OCI-LY7 (cell line): ENCODE results near the gene LRP3. TPM values are rescaled to one million over a fixed set of nuclear protein-coding genes. Genes with fewer than 3 reads are reported as not detected.

ENCODE experiments used
- BruUV-seq: library from RNA; stranded (reverse); fragments of 400-500 nt; replicated peaks from 2 replicates; lab custom pipeline; 2021; lab: Mats Ljungman, UMichigan
- CTCF ChIA-PET: fragments of 300-600 bp; sonication (Branson Sonifier 250); formaldehyde crosslinking; loops from one replicate; lab custom pipeline; 2022; ENCODE audit warnings: antibody characterized with exemption; ENCODE audit not compliant: unreplicated experiment; lab: Charles Lee
- POLR2A ChIA-PET: fragments of 300-600 bp; sonication (Branson Sonifier 250); formaldehyde crosslinking; loops from one replicate; lab custom pipeline; 2022; ENCODE audit warnings: antibody characterized with exemption; lab: Charles Lee
- DNase-seq: peaks from one replicate; pipeline ENCODE4 v3.0.0-alpha.2; 2015; ENCODE audit warnings: low spot score
- H2AFZ ChIP-seq: fragments of 200-600 bp; sonication (generic), shearing (Covaris generic); 2 replicates; pipeline ENCODE4 v1.6.1; 2014; ENCODE audit warnings: mild to moderate bottlenecking, antibody characterized with exemption, low read length, moderate library complexity
- H3K27ac ChIP-seq: fragments of 200-600 bp; sonication (generic); 2 replicates; pipeline ENCODE4 v1.5.1; 2014; ENCODE audit warnings: mixed run types, low read depth, mild to moderate bottlenecking, moderate library complexity, low read length, inconsistent platforms; ENCODE audit not compliant: poor library complexity, severe bottlenecking
- H3K36me3 ChIP-seq: fragments of 200-600 bp; sonication (generic); 2 replicates; pipeline ENCODE4 v1.6.1; 2014; ENCODE audit warnings: mild to moderate bottlenecking, antibody characterized with exemption, low read length, moderate library complexity, mixed read lengths; ENCODE audit not compliant: insufficient read depth
- H3K4me1 ChIP-seq: fragments of 200-600 bp; sonication (generic); 2 replicates; pipeline ENCODE4 v1.5.1; 2014; ENCODE audit warnings: mild to moderate bottlenecking, low read length; ENCODE audit not compliant: insufficient read depth, poor library complexity, severe bottlenecking
- H3K4me2 ChIP-seq: fragments of 200-600 bp; sonication (generic); 2 replicates; pipeline ENCODE4 v1.6.1; 2014; ENCODE audit warnings: mild to moderate bottlenecking, low read length
- H3K4me3 ChIP-seq: fragments of 200-600 bp; sonication (generic); 2 replicates; pipeline ENCODE4 v1.5.1; 2014; ENCODE audit warnings: mild to moderate bottlenecking, low read depth, low read length; ENCODE audit not compliant: poor library complexity, severe bottlenecking
- H3K79me2 ChIP-seq: fragments of 200-600 bp; sonication (generic); 2 replicates; pipeline ENCODE4 v1.6.1; 2016; ENCODE audit warnings: low read depth, mild to moderate bottlenecking, low read length, moderate library complexity, mixed read lengths; ENCODE audit not compliant: insufficient read depth
- H3K9me2 ChIP-seq: fragments of 200-600 bp; sonication (generic); 2 replicates; pipeline ENCODE4 v1.6.1; 2016; ENCODE audit warnings: mild to moderate bottlenecking, low read length, mixed read lengths; ENCODE audit not compliant: insufficient read depth
- H3K9me3 ChIP-seq: fragments of 200-600 bp; sonication (generic); 2 replicates; pipeline ENCODE4 v1.6.1; 2014; ENCODE audit warnings: mild to moderate bottlenecking, mixed run types, low read length, mixed read lengths
- H4K20me1 ChIP-seq: fragments of 200-600 bp; sonication (generic); 2 replicates; pipeline ENCODE4 v1.6.1; 2014; ENCODE audit warnings: mild to moderate bottlenecking, antibody characterized with exemption, low read length, moderate library complexity, mixed read lengths; ENCODE audit not compliant: insufficient read depth
- CTCF ChIP-seq: fragments of 200-600 bp; sonication (generic); conservative IDR thresholded peaks from 2 replicates; pipeline ENCODE4 v1.5.1; 2014; ENCODE audit warnings: mild to moderate bottlenecking, antibody characterized with exemption, low read length, moderate library complexity, mixed read lengths
- EZH2phosphoT487 ChIP-seq: fragments of 200-600 bp; sonication (generic); IDR thresholded peaks from 2 replicates; pipeline ENCODE4 v1.6.1; 2018; ENCODE audit warnings: low read depth, borderline replicate concordance, mild to moderate bottlenecking, mixed run types, antibody characterized with exemption, low read length, moderate library complexity, mixed read lengths
- intact Hi-C: fragments of 100-400 bp; cut with micrococcal nuclease; formaldehyde crosslinking; loops from one replicate; pipeline ENCODE4 v1.10.0; 2022; ENCODE audit not compliant: unreplicated experiment
- total RNA-seq, 2 experiments: library from RNA; depleted of rRNA in 1 of 2; stranded (reverse); fragments of >200 nt in 1 of 2; shearing (Covaris generic) in 1 of 2; gene quantifications; 2 replicates each; pipeline ENCODE4 v1.2.3, GENCODE V29; 2014 to 2022

Gene LRP3
- total RNA-seq, 2 experiments from 2014 or later: not detected

GRCh38 chr19:33248553-33248953, 54.4 kb downstream of the LRP3 start:
- CTCF ChIA-PET: no interaction called here
- no peak for DNase-seq
- H3K9me2 ChIP-seq: no peaks in the 10 kb centered on the region
- no peaks in the 10 kb centered on the region for H3K4me1 ChIP-seq
- no peak overlapping the region for H2AFZ ChIP-seq
- BruUV-seq: no TSS peak
- POLR2A ChIA-PET: no interaction called here
- H3K36me3 ChIP-seq: no peaks in the 10 kb centered on the region
- H3K4me3 ChIP-seq: no peak overlapping the region
- peaks cover 14% of the 10 kb centered on the region for H3K9me3 ChIP-seq
- no peak overlapping the region for H3K4me2 ChIP-seq
- TF ChIP-seq CTCF (no peak), EZH2phosphoT487 (no peak)
- H3K79me2 ChIP-seq: no peaks in the 10 kb centered on the region
- H3K27ac ChIP-seq: no peak overlapping the region
- no peaks in the 10 kb centered on the region for H4K20me1 ChIP-seq
- intact Hi-C loops: no loop called here

- ChIA-PET POLR2A (no interaction called here), CTCF (no interaction called here)
- BruUV-seq: no TSS peak
- TF ChIP-seq CTCF (no peak), EZH2phosphoT487 (no peak)
- no peaks in the 10 kb centered on the region for H3K79me2 ChIP-seq
- H3K4me1 ChIP-seq: no peaks in the 10 kb centered on the region
- DNase-seq: no peak
- intact Hi-C loops: no loop called here
- H3K4me2 ChIP-seq: no peak overlapping the region
- H2AFZ ChIP-seq: no peak overlapping the region
- H4K20me1 ChIP-seq: no peaks in the 10 kb centered on the region
- H3K27ac ChIP-seq: no peak overlapping the region
- peaks cover 14% of the 10 kb centered on the region for H3K9me3 ChIP-seq
- H3K4me3 ChIP-seq: no peak overlapping the region
- H3K9me2 ChIP-seq: no peaks in the 10 kb centered on the region
- H3K36me3 ChIP-seq: no peaks in the 10 kb centered on the region
Measured at GRCh38 chr19:33248954-33249613, 55.0 kb downstream of the LRP3 start.

GRCh38 chr19:33249740-33250366, 55.7 kb downstream of the LRP3 start:
- no peaks in the 10 kb centered on the region for H3K79me2 ChIP-seq
- no peak for DNase-seq
- no peaks in the 10 kb centered on the region for H3K4me1 ChIP-seq
- no TSS peak for BruUV-seq
- H3K4me2 ChIP-seq: no peak overlapping the region
- ChIA-PET CTCF (no interaction called here), POLR2A (no interaction called here)
- TF ChIP-seq CTCF: no peak
- no peak for TF ChIP-seq EZH2phosphoT487
- intact Hi-C loops: no loop called here
- H3K9me3 ChIP-seq: peaks cover 14% of the 10 kb centered on the region
- H3K27ac ChIP-seq: no peak overlapping the region
- no peak overlapping the region for H3K4me3 ChIP-seq
- H4K20me1 ChIP-seq: no peaks in the 10 kb centered on the region
- no peaks in the 10 kb centered on the region for H3K36me3 ChIP-seq
- H3K9me2 ChIP-seq: no peaks in the 10 kb centered on the region
- no peak overlapping the region for H2AFZ ChIP-seq
